ENCODE data around the gene TBL1Y.
"Not testable (repeated sequence)": the region's sequence is repeated elsewhere in the genome, so short reads cannot be mapped to it uniquely, and the experiment has no call there.

The TBL1Y gene

DNA sequence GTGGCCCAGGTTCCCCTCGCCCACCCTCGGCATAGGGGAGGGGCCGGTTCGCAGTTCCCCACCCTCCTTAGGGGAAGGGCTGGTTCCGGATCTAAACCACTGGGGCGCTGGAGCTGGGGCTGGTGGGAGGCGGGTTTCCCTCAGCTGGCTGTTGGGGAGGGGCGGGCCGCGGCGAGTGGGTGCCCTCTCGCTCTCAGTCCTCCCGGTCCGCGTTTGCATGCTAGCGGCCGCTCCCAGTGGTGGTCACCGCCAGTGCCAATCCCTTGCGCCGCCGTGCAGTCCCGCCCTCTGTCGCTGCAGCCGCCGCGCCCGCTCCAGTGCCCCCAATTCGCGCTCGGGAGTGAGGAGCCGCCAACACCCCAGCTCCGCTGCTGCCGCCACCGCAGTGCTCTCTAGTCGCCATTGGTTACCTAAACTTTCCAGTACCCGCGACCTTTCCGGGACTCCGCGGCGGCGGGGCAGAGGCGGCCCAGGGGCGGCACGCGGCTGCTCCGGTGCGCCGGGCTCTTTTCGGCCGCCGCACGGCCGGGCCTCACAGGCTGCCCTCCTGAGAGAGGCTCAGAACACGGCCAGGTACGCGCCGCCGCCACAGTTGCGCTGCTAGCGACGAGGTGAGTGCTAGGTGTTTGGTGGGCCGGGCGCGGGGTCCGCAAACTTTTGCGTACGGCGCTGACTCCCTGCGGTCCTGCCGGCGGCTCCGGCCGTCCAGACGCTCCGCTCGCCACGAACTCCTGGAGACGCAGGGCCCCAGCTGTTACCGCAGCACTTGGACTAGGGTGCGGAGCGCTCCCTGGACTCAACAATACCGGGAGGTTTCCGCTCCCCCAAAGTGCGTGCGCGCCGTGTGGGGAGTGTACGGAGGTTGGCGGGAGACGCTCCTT is at the start of gene TBL1Y:
Gene TBL1Y (plus strand): TSS at position 326 of the 881 bp plus-strand sequence. CDS start 114,388 bp downstream, outside the sequence.
- DNase-seq, result no peak

DNA sequence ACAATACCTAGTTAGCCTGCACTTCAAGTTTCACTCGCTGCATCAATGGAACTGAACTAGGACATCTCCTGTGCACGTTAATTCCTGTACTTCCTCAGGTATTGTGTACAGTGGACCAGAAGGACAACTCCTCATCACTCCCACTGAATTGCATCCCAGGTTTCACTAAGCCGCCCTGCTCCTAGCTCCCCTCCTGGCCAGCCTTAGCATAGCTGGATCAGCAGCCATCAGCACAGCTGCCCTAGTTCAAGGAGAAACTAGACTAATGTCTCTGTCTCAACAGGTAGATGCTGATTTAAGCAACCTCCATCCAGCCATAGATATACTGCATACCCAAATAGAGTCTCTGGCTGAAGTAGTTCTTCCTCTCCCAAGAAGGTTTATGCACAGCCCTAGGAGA is 16.0 kb upstream of the TBL1Y start:
- no peak for DNase-seq

DNA sequence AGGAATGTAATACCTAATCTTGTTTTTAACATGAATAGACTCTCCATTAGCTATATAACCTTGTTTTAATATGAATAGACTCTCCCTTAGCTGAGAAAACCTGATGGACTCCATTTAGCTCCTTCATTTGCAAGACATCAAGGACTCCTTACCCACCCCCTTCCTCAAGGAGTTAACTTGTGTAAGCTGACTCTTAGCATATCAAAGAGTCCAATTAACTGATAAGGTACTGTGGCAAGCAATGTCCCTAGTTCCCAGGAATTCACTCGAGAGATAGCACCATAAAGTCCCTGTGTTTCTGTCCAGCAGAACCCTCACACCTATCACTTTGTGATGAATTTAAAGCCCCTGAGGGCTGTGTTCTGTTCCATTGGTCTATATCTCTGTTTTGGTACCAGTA is 15.3 kb upstream of the TBL1Y start:
- DNase-seq, result no peak

DNA sequence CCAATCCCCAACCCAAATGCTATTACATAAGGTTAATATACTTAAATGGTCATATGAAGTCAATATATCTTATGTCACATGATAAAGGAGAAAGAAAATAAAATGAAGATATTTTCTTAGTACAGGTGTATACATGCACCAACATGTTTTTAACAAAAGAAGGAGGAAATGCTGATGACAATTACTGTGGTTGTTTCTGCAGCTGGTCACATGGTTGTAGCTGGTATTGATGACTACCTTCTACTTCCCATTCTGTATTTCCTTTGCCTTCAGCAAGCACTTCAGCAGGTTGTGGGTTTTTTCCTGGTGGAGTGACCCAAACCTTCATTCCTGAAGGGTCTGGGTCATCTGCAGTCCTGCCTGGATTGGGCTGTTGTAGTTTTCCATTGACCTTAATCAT is 8.4 kb upstream of the TBL1Y start:
- not testable (repeated sequence) for DNase-seq

DNA sequence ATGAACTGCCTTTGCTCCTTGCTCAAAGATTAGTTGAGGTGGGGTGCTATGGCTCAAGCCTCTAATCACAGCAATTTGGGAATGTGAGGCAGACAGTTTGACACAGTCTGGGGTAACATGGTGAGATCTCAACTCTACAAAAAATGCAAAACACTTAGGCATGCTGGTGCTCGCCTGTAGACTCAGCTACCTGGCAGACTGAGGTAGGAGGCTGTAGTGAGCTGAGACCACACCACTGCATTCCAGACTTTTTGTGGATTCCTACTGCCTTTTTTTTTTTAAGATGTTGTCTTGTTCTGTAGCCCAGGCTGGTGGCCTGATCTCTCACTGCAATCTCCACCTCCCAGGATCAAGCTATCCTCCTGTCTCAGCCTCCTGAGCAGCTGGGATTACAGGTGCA is 2.9 kb upstream of the TBL1Y start:
- DNase-seq, result no peak

DNA sequence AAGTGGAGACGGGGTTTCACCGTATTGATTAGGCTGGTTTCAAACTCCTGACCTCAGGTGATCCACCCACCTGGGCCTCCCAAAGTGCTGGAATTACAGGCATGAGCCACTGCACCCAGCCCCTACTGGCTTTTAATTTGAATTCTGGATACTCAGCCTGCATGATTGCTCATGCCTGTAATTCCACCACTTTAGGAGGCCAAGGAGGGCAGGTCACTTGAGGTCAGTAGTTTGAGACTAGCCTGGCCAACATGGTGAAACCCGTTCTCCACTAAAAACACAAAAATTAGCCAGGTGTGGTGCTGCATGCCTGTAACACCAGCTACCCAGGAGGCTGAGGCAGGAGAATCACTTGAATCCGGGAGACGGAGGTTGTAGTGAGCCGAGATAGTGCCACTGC is 2.5 kb upstream of the TBL1Y start:
- DNase-seq, result not testable (repeated sequence)

DNA sequence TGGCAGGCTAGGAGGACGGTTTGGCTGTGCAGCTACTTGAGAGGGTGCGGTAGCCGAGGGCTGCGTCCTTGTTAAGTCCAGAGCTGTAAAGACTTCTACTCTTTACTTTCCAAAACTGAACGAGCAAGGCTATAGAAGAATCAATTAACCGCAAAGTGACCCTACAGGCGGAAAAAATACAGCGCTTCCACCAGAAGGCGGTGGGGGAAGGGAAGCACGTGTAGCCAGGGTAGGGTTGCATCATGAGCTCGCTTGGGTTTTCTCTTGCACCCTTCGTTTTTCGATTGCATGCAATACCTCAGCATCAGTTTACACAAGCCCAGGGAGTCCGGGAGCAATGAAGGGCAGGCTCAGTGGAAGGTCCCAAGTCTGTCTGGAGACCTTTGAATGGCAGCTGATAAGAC is 1.4 kb upstream of the TBL1Y start:
- DNase-seq, result no peak

DNA sequence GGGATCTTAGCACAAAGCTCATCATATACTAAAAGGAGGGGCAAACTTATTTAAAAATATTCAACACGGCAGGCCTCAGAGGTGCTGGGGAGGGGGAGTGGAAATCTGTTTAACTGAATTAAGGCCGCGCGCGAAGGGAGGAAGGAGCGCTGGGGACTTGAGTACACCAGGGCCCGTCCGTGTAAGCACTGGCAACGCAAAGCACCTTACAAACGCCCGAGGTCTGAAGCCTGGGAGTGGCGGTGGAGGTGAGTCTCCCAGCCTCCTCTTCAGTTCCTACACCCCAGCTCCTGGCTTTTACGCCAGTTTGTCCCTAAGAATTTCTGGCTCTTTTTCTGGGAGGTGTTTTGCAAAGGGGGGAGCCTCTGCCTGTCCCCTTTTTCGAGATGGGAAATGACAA is 641 bp upstream of the TBL1Y start:
- DNase-seq, result no peak

DNA sequence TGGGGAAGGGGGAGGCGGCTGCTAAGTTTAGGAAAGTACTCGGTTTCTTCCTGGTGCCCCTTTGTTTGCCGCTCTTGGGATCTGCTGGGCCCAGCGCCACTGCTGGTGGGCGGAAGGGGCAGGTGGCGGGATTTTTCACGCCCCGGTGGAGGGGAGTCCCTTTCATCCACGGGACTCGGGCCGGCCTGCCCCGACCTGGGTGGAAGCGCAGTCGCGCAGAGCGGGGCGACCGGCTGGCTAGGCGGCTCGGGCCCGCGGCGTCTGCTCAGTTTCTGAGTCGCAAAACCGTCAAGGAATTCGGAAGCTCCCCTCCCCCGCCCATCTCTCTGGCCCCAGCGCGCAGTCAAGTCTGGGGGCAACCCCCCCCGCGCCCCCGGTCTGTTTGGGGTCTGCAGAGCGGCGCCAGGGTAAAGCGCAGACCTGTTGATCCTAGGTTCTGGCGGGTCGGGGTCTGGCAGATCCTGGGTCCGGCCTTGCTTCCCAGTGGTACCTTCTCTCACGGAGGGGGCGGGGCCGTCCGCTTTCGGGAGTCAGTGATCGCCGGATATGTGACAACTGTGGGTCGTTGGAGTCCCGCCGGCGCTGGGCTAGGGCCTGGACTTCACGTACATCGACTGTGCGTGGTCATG is 870 bp downstream of the TBL1Y start, which contains the start of gene AMELY:
Gene AMELY (minus strand): TSS at position 500 of the 629 bp plus-strand sequence. CDS start 39,144 bp downstream, outside the sequence.
- no peak for DNase-seq

DNA sequence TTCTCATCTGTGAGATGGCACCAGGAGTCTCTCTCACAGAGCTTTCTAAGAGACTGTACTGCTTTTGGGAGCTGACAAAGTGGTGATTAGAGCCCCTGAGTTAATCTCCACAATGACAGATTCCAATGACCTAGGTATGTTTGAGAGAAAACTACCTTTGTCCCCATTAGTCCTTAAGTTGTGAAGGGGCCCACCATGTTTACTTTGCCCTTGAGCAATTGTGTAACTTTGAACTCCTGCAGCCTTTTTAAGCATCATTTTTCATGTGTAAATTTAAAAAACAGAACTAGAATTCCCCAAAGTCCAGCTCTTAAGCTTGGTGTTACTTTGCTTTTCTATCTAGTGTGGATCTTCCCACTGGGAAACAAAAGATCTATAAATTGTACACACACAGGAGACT is 2.9 kb downstream of the TBL1Y start:
- no peak for DNase-seq

DNA sequence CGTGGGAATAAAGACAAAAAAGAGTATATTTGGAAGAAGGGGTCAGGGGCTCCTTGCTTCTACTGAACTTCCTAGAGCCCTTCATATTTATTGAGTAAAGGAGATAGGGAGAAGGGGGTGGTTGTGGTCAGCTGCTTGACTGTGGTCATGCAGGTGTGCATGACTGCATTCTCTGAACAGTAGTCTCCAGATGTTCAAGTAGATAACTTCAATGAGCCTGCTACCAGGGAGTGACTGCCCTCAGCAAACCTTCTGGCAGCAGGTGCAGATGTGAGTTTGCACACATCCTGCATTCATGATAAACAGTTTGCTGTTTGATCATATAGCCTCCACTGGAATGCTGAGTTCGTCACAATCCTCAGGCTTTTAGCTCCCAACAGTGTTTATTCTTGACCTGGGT is 10.6 kb downstream of the TBL1Y start:
- DNase-seq, result no peak

DNA sequence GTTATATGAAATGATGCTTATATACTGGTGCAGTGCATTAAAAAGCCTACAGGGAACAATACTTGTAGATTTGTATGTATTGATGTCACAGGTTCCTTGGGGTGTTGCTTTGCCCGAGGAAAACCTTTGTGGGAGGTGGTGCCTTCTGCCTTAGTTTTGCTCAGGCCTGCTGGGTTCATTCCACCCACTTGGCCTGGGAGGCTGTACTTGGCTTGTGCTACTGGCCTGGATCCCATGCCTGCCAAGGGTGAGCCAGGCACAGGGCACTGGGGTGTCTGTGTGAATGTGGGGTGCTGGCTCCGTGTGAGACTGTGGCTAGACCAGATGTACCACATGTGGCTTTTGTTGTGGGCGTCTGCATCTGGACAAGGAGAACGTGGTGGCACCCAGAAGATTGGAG is 17.8 kb downstream of the TBL1Y start:
- no peak for DNase-seq

DNA sequence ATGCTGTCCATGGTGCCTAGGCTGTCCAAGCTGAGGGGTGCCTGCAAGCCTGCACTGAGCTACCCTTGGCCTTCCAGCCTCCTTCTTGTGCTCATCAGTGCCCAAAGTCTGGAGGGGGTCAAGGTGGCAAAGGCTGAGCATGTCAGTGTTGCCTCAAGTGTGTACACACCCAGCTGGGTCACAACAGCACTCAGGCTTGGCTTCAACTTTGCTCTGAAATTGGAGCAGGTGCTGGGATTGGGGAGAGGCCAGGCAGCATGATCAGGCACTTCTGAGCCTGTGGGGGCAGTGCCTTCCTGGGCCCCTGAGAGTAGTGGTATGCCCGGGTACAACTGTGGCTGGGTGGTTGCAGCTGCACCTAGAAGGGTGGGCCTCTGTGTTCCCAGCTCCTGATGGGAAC is 18.7 kb downstream of the TBL1Y start:
- DNase-seq, result no peak

DNA sequence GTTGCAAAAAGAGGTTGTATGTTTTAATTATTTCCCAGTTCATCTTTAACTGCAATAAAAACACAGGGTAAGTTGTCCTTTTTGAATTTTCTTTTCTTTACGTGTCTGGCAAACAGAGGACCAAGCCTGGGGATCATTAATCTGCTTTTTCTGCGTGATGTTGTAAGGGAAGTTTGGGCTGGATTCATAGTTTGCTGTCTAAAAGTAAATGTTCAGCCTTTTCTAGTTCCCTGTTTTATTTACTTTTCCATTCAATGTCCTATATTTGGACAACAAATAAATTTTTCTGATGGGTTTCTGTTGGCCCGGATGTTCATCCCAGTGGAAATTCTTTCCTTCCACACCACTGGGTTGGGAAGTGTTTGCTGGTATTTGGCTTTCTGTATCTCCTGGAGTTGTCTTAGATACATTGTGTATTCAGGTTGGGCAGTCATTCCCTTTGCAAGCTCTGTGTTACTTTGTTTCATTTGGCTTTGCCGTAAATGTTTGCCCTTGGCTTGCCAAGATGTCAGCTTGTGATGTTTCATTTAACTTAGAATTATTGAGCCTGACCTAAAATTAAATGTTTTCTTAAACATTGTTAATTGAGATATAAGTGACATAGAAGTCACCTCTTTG is 21.4 kb downstream of the TBL1Y start:
- no peak for DNase-seq

DNA sequence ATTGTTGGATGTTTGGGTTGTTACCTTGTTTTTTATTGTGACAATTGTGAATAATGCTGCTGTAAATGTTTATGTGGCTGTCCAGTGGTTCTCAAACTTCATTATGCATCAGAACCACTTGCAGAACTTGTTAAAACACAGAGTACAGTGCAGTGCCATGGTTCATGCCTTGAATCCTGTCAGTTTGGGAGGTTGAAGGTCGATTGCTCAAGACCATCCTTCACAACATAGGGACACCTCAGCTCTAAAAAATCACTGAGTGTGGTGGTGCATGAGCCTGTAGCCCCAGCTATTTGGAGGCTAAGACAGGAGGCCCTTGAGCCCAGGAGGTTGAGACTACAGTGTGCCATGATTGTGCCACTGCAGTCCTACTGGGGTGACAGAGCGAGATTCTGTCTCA is 25.0 kb downstream of the TBL1Y start:
- no peak for DNase-seq

DNA sequence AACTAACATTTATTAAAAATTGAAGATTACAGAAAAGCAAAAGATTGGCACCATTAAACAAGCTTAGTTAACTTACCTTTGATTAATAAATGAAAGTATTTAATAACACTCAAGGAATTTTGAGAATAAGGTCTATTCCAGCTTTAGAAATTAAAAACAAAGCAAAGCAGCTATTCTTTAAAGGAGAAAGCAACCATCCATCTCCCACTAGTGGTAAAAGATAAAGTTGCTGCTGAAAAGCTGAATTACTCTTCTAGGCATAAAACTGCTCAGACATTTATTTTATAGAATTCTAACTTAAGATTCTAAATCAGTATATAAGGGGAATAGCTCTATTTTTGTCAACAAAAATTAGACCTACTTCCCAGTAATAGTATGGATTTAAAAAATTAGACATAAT is 37.2 kb downstream of the TBL1Y start:
- DNase-seq, result no peak

DNA sequence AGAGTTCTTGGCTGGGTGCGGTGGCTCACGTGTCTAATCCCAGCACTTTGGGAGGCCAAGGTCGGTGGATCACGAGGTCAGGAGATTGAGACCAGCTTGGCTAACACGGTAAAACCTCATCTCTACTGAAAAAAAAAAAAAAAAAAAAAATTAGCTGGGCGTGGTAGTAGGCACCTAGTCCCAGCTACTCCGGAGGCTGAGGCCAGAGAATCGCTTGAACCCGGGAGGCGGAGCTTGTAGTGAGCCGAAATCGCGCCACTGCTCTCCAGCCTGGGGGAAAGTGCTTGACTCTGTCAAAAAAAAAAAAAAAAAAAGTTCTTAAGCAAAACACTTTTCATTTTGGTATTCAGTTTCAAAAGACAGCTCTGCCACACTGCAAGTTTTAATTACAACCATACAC is 37.9 kb downstream of the TBL1Y start:
- DNase-seq, result no peak

DNA sequence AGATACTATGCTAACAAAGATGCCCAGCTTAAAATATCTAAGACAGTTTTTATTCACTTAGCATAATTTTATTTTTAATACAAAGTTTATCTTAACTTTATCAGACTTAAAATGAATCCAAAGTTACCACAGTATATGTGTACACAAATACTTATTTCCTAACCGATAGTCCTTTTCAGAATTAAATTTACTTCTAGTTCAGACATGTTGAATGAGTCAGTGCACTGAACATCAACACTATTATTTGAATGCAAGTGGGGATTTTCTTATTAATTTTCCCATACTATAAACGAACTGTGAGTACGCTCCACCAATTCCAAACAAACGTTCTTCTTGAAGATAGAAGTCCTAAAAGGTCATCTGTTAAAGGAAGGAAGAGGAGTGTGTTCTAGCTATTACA is 39.5 kb downstream of the TBL1Y start:
- DNase-seq, result no peak

DNA sequence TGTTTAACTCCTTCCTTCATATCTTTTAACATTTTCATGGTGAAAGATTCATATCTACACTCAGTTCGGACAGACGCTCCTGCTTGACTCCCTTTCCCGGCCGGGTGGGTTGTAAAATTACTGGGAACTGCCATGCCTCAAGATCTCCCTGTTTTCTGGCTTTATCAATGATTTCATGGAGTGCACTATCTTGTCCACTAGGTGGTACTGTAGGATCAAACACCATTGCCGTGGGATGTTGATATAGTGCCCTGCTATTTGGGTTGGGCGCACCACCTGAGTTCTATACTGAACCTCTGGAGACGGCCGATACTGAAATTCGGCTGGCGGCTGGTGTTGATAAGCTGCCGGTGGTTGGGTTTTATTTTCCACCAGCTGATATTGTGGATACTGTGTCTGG is 54.2 kb downstream of the TBL1Y start:
- no peak for DNase-seq

DNA sequence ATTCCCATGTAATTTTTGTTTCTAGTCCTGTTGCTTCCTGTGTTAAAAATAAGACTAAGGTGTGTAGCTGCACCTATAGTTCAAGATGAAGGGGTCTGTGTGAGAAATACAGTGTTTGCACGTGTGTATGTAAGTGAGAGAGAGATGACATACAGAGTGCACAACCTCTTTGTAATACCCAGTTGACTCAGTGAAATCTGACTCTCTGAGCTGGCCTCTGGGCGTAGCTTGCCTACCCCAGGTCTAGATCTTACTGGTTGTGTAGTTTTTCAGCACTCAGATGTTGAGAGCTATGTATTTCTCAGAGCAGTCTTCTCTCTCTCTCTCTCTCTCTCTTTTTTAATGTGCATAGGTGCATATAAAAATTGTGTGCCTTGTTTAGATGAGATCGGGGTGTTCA is 56.0 kb downstream of the TBL1Y start:
- no peak for DNase-seq

DNA sequence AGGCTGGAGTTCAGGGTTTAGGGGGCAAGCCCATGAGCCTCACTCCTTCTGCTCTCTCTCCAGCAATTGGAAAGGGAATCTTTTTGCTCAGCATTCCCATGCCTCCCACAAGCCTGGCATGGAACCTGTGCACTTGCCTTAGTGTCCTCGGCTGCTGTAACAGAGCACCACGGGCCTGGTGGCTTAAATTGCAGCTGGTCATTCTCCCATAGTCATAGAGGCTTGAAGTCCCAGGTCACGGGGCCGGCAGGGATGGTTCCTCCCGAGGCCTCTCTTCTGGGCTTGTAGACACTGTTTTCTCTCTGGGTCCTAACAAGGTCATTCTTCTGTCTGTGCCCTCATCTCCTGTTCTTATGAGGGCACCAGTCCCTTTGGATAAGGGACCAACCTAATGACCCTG is 57.2 kb downstream of the TBL1Y start:
- no peak for DNase-seq

DNA sequence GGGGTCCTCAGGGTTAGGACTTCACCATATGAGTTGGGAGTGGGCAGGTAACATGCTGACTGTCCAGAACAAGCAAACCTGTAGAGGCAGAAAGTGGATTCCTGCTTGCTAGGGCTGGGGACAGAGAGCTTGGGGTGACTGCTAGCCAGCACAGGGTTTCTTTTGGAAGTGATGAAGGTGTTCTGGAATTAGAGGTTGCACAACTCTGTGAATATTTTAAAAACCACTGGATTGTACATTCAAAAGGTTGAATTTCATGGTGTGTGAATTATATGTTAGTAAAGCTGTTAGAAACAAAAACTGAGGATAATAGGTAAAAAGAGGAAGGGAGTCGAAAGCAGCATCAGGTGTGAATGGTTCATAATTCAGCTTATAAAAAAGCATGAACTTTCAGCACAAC is 57.7 kb downstream of the TBL1Y start:
- DNase-seq, result no peak

DNA sequence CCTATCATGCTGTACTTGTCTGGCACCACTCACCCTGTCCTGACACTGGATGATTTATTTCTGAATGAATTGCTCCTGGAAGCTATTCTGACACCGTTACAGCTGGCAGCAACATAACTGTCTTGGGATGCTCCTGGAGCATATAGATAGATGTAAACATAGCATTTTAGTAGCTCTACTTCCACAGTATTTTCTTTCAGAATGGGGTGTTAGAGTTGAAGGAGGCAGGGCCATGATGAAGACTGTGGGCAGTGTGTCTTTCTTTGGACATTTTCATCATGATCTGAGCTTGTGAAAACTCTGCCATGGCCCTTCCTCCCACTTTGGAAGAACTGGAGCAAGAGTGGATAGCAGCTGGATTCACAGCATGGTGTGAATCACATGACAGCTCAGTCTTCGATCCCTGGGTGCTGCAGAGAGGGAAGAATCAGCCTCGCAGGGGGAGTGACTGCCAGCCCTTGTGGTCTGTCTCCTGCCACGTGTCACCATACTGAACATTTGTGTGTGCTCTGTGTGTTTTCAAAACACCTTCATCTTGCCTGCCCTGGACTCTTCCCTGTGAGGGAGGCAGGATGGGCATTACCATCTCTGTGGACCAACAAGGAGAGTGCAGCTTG is 61.9 kb downstream of the TBL1Y start:
- DNase-seq, result no peak

DNA sequence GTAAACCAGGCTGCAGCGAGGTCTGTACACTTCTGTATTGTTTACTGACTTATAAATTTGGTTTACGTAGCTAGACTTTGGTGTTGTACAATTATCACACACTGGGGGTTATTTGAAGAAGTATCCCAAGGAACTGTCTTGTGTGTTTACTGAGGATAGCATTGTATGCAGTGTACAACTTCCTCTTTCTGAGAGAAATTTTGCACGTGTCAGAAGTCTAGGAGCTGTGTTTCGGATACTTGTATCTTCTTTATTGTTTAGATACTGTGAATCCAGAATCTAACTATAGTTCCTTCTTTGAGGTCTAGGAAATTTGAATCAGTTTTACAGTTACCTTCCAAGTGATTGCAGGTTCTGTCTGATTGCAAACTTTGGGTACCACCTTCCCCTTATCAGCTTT is 64.5 kb downstream of the TBL1Y start:
- DNase-seq, result no peak
